NCI-H1694 (cell line): Measurements from ENCODE around the gene PXDC1.

Source experiments
- DNase-seq: peaks from one replicate; lab custom pipeline; 2025; lab: John Stamatoyannopoulos, UW

The PXDC1 gene

GRCh38 chr6:3751077-3751729, at the start of gene PXDC1:
TSS of gene PXDC1 (minus strand) at chr6:3751713. CDS start at chr6:3751531, 182 bp downstream.
- DNase-seq = no peak

- no peak for DNase-seq
Measured at GRCh38 chr6:3800850-3801591, 49.5 kb upstream of the PXDC1 start.

DNA sequence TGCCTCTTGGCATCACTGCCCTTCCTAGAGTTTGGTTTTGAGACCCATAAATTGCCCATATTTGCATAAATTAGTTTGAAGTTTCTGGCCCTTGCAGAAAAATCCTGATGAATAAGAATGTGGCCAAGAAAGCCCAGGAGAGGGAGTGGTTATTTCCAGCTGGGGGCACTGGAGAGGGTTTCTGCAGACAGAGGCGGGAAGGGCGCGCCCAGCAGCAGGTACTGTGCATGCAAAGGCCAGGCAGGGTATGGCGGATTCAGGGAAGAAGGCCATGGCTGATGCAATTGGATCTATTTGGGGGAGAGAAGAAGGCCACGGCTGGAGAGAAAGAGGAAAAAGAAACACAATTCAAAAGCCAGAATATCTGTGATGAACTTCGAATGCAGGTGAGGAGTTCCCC, 48.2 kb upstream of the PXDC1 start:
- no peak for DNase-seq

DNA sequence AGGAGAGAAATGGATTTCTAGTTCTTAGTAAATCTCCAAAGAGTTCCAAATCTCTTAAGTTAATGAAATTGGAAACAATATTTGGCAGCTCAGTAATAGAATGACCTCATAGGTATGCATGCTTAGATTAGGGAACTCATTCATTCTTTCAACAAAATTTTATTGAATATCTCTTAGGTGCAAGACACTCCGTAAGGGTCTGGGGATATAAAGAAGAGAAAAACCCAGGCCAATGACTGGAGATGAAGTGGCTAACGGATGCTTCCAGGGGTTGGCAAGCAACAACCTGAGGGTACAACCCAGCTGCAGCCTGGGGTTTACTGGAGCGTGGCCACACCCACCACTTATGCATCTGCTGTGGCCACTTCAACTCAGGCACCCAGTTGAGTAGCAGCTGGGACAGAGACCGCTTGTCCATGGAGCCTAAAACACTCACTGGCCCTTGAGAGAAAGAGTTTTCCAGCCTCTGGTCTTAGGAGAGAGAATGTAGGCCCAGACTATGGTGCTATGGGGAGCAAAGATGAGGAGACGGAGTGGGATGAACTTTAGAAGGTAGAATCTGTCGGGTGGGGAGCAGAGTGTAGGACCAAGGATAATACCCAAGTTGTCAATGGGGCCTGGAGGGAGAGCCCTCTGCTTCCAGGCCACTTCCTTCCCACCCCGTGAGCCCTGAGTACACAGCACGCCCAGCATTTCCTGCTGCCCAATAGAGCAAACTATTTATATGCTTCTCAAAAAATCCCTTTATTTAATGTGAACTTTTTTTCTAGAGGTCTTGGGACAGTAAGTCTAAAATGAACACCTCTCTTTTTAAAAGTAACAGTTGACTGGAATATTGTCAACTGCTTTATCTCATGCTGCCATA, 46.8 kb upstream of the PXDC1 start:
- no peak for DNase-seq

DNA sequence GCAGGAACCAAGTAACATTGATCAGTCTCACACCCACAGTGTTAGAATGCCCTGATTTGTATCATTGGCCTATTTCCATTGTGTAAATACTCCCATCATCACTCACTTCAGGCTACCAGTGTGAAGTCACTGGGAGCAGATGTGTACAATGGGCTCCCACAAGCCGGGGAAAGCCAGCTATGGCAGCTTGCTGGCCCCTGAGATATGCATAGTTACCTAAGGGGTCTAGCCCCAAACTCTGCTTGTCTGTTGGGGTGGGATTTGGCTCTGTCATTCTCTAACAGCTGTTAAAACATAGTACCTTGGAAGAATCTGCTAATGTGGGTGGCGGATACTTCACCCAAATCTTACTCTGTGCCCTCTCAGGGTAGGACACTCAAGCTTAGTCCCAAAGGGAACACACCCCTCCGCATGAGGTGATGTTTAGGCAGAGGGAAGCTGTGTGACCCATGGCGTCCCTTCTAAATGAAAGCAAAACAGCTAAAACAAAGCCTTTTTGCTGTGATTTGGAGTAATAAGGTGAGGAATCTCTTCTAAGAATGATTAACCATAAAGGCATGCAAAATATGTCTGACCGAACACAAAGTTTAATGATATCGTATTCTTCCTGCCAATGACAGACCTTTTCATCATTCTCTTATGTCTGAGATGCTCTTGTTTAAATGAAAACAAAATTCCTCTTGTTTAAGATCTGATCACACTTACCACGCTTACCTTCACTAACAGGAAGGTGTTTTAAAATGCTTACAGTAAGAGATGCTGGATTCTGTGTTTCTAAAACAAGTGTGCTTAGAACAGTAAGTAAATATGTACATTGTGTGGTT, 45.9 kb upstream of the PXDC1 start:
- no peak for DNase-seq

GRCh38 chr6:3796719-3797041, 45.2 kb upstream of the PXDC1 start:
- DNase-seq = no peak

GRCh38 chr6:3795836-3796718, 44.6 kb upstream of the PXDC1 start:
- DNase-seq = no peak

DNA sequence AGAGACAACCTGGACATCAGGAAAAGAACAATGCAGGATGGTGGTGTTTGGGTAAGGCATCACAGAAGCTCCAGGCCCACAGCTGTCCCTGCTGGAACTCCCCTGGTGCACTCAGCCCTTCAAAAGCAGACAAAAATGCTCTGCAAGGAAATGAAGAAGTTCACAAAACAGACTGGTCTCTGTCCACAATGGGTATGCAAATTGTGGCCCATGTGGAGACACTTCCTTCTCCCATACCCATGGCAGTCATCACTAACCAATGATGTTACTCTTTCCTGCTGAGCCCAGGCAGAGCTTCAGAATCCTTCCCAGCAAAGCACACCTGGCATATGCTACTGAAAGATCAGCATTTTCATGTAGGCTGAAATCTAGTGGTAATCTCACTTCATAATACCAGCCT, 42.6 kb upstream of the PXDC1 start:
- no peak for DNase-seq

GRCh38 chr6:3793545-3793944, 42.0 kb upstream of the PXDC1 start:
- no peak for DNase-seq

- no peak for DNase-seq
Measured at GRCh38 chr6:3791526-3792203, 40.2 kb upstream of the PXDC1 start.

DNA sequence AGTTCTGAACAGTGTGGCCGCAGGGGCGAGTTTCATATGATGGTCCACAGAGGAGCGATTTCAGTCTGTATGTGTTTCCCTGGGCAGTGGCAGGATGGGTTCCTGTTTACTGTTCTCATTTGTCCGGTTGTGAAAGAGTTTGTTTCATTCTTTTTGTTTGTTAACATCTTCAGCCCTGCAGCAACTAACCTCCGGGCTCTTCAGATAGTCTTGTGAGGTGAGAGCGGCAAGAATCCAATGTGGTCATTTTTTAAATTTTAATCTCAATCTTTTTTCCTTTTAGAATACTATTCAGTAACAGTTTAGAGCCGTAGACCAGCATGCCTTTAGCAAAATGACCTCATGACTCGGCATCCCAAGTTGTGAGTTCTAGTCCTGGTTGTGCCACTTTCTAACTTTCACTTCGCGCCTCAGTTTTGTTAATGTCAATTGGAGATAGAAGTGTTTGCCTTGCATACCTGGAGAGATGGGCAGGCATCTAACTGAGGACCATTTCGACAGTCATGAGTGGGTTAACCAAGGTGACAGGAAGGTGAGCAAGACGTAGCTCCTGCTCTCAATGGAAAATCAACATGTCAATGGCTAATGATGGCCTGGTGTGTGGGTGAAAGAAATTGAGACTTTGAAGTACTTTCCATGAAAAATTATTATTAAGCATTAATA, 38.5 kb upstream of the PXDC1 start:
- no peak for DNase-seq

GRCh38 chr6:3789018-3789895, 37.7 kb upstream of the PXDC1 start:
- DNase-seq = no peak

- DNase-seq = no peak
Measured at GRCh38 chr6:3788408-3789017, 37.0 kb upstream of the PXDC1 start.

- no peak for DNase-seq
Measured at GRCh38 chr6:3786141-3786540, 34.6 kb upstream of the PXDC1 start.

DNA sequence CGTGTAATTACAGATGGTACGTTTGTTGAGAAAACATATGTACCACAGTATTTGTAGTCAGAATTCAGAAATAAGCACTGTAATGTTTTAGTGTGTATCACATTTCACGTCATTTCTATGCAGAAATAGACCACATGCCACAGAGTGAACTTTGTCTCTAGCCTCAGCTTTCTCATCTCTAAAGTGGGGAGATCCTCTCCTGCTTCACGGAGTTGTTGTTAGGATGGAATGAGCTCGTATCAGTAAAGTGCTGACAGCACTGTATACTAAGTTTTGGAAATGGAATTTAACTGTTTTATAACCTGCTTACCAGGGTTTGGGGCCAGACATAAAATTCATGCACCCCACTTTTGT, 34.2 kb upstream of the PXDC1 start:
- DNase-seq = no peak

DNA sequence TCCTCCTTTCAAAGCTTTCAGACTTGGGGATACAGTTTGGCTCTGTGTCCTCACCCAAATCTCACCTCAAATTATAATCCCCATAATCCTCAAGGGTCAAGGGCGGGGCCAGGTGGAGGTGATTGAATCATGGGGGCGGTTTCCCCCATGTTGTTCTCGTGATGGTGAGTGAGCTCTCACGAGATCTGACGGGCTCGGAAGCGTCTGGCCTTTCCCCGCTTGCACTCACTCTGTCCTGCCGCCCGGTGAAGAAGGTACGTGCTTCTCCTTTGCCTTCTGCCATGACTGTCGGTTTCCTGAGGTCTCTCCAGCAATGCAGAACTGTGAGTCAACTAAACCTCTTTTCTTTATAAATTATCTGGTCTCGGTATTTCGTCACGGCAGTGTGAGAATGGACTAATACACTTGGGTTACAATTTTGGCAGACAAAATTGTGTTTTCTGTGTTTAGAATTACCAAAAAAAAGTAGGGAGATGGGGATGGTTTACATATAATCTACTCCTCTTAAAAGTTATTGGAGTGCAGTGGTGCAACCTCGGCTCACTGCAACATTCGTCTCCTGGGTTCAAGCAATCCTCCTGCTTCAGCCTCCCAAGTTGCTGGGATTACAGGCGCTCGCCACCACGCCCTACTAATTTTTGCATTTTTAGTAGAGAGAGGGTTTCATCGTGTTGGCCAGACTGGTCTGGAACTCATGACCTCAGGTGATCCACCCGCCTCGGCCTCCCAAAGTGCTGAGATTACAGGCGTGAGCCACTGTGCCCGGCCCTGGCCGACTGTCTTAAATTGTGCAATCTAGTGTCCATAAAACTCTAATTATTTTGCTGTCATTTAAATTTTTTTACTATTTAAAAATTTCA, 33.6 kb upstream of the PXDC1 start:
- no peak for DNase-seq

DNA sequence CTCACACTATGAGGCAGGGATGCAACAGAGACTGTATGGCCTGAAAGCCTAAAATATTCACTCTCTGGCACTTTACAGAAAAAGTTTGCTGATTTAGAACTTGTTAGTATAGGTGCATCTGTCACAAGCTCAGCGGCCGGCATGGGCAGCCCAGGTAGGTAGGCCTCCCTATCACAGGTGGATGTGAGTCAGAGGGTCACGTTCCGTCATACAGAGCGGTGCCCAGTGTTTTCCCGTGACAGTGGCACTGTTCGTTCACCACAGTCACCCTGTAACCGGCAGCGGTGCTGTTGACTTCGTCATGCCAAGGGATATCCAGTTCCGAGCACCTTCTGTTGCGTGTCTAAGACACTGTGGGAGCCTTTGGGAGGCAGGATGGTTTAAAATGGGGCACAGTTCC, 32.9 kb upstream of the PXDC1 start:
- no peak for DNase-seq
